Calu3 (cell line): ENCODE results near the gene CGN. TPM values are rescaled to one million over a fixed set of nuclear protein-coding genes. Genes with fewer than 3 reads are reported as not detected.

Source experiments
- BruUV-seq: library from RNA; stranded (reverse); fragments of 400-500 nt; replicated peaks from 2 replicates; lab custom pipeline; 2021; lab: Mats Ljungman, UMichigan
- CTCF ChIA-PET: fragments of 300-600 bp; sonication (Branson Sonifier 250); formaldehyde crosslinking; loops from one replicate; lab custom pipeline; 2022; ENCODE audit warnings: antibody characterized with exemption; lab: Charles Lee
- DNase-seq: peaks from one replicate; pipeline ENCODE4 v3.0.0; 2022
- H3K27ac Mint-ChIP-seq: one replicate; pipeline ENCODE4 v1.8.0; 2022; ENCODE audit warnings: mixed read lengths; ENCODE audit not compliant: unreplicated experiment
- H3K27me3 Mint-ChIP-seq: one replicate; pipeline ENCODE4 v1.8.0; 2022; ENCODE audit warnings: mixed read lengths; ENCODE audit not compliant: unreplicated experiment
- H3K36me3 Mint-ChIP-seq: one replicate; pipeline ENCODE4 v1.8.0; 2022; ENCODE audit warnings: mild to moderate bottlenecking, moderate library complexity, mixed read lengths; ENCODE audit not compliant: insufficient read depth, unreplicated experiment
- H3K4me1 Mint-ChIP-seq: one replicate; pipeline ENCODE4 v1.8.0; 2022; ENCODE audit warnings: mild to moderate bottlenecking, low read depth, mixed read lengths; ENCODE audit not compliant: unreplicated experiment
- H3K4me3 Mint-ChIP-seq: one replicate; pipeline ENCODE4 v1.8.0; 2022; ENCODE audit warnings: mild to moderate bottlenecking, low read depth, moderate library complexity, mixed read lengths; ENCODE audit not compliant: unreplicated experiment
- H3K9me3 Mint-ChIP-seq: one replicate; pipeline ENCODE4 v1.8.0; 2022; ENCODE audit warnings: low read depth, mixed read lengths; ENCODE audit not compliant: unreplicated experiment
- intact Hi-C: fragments of 100-400 bp; cut with micrococcal nuclease; formaldehyde crosslinking; loops from one replicate; pipeline ENCODE4 v1.10.0; 2022; ENCODE audit not compliant: unreplicated experiment
- total RNA-seq: library from RNA; stranded (reverse); gene quantifications from 2 replicates; pipeline ENCODE4 v1.2.3, GENCODE V29; 2022
- TF ChIP-seq, protein P1 (sequence below): fragments of 200-600 bp; IDR thresholded peaks from one replicate; pipeline ENCODE4 v1.8.0; 2022; ENCODE audit warnings: antibody characterized with exemption; ENCODE audit not compliant: unreplicated experiment

Gene CGN
- total RNA-seq, 1 experiment from 2014 or later, result 113 TPM

DNA sequence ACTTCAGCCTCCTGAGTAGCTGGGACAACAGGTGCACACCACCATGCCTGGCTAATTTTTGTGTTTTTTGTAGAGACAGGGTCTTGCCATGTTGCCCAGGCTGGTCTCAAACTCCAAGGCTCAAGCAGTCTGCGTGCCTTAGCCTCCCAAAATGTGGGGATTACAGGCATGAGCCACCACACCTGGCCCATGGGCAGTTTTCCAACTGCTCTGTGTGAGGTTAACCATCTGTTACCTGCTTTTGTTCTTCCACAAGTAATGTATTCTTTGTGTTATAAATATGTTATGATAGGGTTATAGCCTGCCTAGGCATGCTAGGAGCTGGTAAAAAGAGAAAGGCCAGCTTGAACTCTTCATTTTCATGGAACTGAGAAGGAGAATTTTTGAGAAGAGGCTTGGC, 59.6 kb downstream of the CGN start:
- CTCF ChIA-PET, result interaction anchor here (0.6 kb wide), 1 partner anchor 110 kb away, joined by 6 read pairs; no protein-coding TSS in a partner anchor
- intact Hi-C loops, result no loop called here
- Mint-ChIP-seq H3K9me3 (no peaks in the 10 kb centered on the region), H3K4me3 (no peak overlapping the region), H3K4me1 (peaks cover 9% of the 10 kb centered on the region), H3K27ac (peak overlapping the region; percentile 50), H3K27me3 (no peaks in the 10 kb centered on the region), H3K36me3 (peaks cover 61% of the 10 kb centered on the region)
- TF ChIP-seq, protein P1, sequence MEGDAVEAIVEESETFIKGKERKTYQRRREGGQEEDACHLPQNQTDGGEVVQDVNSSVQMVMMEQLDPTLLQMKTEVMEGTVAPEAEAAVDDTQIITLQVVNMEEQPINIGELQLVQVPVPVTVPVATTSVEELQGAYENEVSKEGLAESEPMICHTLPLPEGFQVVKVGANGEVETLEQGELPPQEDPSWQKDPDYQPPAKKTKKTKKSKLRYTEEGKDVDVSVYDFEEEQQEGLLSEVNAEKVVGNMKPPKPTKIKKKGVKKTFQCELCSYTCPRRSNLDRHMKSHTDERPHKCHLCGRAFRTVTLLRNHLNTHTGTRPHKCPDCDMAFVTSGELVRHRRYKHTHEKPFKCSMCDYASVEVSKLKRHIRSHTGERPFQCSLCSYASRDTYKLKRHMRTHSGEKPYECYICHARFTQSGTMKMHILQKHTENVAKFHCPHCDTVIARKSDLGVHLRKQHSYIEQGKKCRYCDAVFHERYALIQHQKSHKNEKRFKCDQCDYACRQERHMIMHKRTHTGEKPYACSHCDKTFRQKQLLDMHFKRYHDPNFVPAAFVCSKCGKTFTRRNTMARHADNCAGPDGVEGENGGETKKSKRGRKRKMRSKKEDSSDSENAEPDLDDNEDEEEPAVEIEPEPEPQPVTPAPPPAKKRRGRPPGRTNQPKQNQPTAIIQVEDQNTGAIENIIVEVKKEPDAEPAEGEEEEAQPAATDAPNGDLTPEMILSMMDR, result no peak
- BruUV-seq, result no TSS peak
- DNase-seq, result no peak

DNA sequence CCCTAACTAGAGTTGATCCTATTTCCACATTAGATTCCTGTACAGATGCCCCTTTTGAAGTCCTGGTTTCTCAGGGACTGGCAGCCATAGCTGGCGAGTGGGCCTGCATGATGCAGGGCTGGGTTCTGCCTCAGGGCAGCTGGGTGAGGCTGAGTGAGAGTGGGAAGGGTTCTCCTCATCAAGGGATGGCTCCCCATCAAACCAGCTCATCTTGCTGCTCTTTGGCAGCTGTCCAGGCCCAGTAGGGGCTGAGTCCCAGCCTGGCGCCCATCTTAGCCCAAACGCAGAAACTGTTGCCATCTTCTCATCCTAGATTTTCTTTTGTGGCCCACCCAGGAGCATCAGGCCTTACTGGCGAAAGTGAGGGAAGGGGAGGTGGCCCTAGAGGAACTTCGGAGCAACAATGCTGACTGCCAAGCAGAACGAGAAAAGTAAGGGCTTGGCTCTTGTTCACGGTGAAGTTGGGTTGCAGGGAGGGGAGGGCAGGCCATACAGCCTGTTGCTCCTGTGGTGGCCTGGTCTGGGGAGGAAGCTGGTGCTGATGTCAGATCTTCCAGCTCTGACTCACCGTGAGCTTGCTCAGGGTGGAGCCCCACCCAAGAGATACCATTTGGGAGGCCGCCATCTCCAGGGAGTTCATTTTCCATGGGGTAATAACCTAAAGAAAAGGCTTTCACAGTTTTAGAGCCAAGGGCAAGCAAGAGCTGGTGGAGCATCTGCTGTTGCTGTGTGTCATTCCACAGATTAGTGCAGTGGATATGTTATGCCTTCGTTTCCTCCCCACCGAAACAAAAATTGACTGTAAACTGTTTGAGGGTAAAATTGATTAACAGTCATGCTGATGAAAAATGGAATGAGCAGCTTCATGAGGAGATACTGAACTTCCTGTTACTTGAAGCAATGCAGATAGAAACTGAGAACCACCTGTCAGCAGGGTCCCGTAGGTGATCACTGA, 63.7 kb downstream of the CGN start:
- TF ChIP-seq, protein P1, result no peak
- H3K36me3 Mint-ChIP-seq, result peaks cover 54% of the 10 kb centered on the region
- no peak overlapping the region for H3K27ac Mint-ChIP-seq
- H3K4me1 Mint-ChIP-seq, result peaks cover 1% of the 10 kb centered on the region
- BruUV-seq, result no TSS peak
- CTCF ChIA-PET, result no interaction called here
- H3K27me3 Mint-ChIP-seq, result no peaks in the 10 kb centered on the region
- no peaks in the 10 kb centered on the region for H3K9me3 Mint-ChIP-seq
- intact Hi-C loops, result no loop called here
- no peak overlapping the region for H3K4me3 Mint-ChIP-seq
- DNase-seq, result no peak

DNA sequence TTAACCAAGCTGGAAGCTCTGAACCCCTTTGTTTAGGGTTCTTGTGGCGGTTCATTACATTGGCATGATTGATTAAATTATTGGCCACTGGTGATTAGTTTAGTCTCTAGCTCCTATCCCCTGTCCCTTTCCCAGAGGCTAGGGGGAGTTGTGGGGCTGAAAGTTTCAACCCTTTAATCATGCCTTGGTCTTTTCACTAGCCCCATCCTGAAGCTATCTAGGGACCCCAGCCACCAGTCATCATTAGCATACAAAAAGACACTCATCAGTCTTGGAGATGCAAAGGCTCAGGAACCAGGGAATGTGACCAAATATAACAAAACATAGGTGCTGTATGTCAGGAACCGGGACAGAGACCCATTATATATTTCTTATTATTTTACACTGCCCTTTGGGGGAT, 66.0 kb downstream of the CGN start:
- Mint-ChIP-seq H3K27me3 (no peaks in the 10 kb centered on the region), H3K36me3 (peaks cover 48% of the 10 kb centered on the region), H3K27ac (no peak overlapping the region), H3K9me3 (no peaks in the 10 kb centered on the region), H3K4me1 (no peaks in the 10 kb centered on the region), H3K4me3 (no peak overlapping the region)
- no peak for DNase-seq
- intact Hi-C loops, result no loop called here
- CTCF ChIA-PET, result no interaction called here
- no TSS peak for BruUV-seq
- TF ChIP-seq, protein P1, result no peak

DNA sequence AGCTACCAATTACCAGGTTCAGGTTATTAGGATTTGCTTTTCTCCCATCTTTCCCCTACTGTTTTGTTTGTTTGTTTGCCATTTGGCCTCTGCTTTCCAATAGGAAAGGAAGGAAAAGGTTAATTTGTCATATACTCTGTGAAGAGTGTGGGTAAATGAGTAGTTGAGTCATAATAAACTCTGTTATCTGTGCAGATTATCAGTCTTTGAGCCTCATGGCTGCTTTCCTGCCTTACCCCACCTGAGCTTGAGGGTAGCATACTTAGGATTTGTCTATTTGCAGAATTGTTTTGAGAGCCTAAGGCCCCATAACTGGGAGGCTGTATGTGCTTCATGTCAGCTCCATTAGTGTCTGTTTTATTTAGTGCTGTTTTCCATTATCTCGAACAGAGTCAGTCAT, 67.8 kb downstream of the CGN start:
- intact Hi-C loops, result no loop called here
- peaks cover 48% of the 10 kb centered on the region for H3K36me3 Mint-ChIP-seq
- no peak overlapping the region for H3K4me3 Mint-ChIP-seq
- H3K27me3 Mint-ChIP-seq, result no peaks in the 10 kb centered on the region
- no peak overlapping the region for H3K27ac Mint-ChIP-seq
- no peak for DNase-seq
- no TSS peak for BruUV-seq
- CTCF ChIA-PET, result no interaction called here
- TF ChIP-seq, protein P1, result no peak
- H3K4me1 Mint-ChIP-seq, result peaks cover 7% of the 10 kb centered on the region
- no peaks in the 10 kb centered on the region for H3K9me3 Mint-ChIP-seq
